Fibroblast of villous mesenchyme (primary cell): ENCODE data around the gene IDS. TPM values are rescaled to one million over a fixed set of nuclear protein-coding genes. Genes with fewer than 3 reads are reported as not detected.
A peak's percentile ranks its signal among the peaks of the same experiment; 100 is the strongest.

ENCODE experiments used
- DNase-seq: peaks from one replicate; pipeline ENCODE4 v3.0.0-alpha.2; 2010; ENCODE audit warnings: low read depth
- H3K4me3 ChIP-seq: 2 replicates; pipeline ENCODE4 v1.5.1; 2011; ENCODE audit warnings: low read depth, mild to moderate bottlenecking, low read length
- CTCF ChIP-seq: IDR thresholded peaks from 2 replicates; pipeline ENCODE4 v1.5.1; 2012; ENCODE audit warnings: low read depth, mild to moderate bottlenecking, low read length; ENCODE audit not compliant: insufficient read depth
- total RNA-seq: library from RNA; depleted of rRNA; stranded (reverse); fragments of >200 nt; gene quantifications from 2 replicates; pipeline ENCODE4 v1.2.3, GENCODE V29; 2012

Gene IDS
- total RNA-seq, 1 donor, result 50.1 TPM

GRCh38 chrX:149517308-149517707 lies 12.2 kb upstream of the IDS start:
- no peak for DNase-seq
- H3K4me3 ChIP-seq, result no peak overlapping the region
- no peak for TF ChIP-seq CTCF

GRCh38 chrX:149516604-149517003 lies 11.5 kb upstream of the IDS start:
- no peak overlapping the region for H3K4me3 ChIP-seq
- DNase-seq, result no peak
- TF ChIP-seq CTCF, result no peak

GRCh38 chrX:149515954-149516602 lies 11.0 kb upstream of the IDS start:
- no peak for TF ChIP-seq CTCF
- DNase-seq, result no peak
- no peak overlapping the region for H3K4me3 ChIP-seq

- H3K4me3 ChIP-seq, result no peak overlapping the region
- TF ChIP-seq CTCF, result no peak
- DNase-seq, result no peak
Observed at GRCh38 chrX:149513825-149514428, 8.8 kb upstream of the IDS start.

GRCh38 chrX:149512225-149512885 lies 7.2 kb upstream of the IDS start:
- DNase-seq, result peak; percentile 46
- H3K4me3 ChIP-seq, result no peak overlapping the region
- peak; percentile 65 for TF ChIP-seq CTCF

GRCh38 chrX:149511081-149511480 lies 6.0 kb upstream of the IDS start:
- no peak for TF ChIP-seq CTCF
- peak; percentile 28 for DNase-seq
- no peak overlapping the region for H3K4me3 ChIP-seq
